NCI-H748 (cell line): ENCODE data around the gene SLC4A8.
A peak's percentile ranks its signal among the peaks of the same experiment; 100 is the strongest.
"Not testable (repeated sequence)": the region's sequence is repeated elsewhere in the genome, so short reads cannot be mapped to it uniquely, and the experiment has no call there.

ENCODE experiments used
- DNase-seq: peaks from one replicate; lab custom pipeline; 2025; ENCODE audit not compliant: unreplicated experiment; lab: John Stamatoyannopoulos, UW

SLC4A8 gene

DNA sequence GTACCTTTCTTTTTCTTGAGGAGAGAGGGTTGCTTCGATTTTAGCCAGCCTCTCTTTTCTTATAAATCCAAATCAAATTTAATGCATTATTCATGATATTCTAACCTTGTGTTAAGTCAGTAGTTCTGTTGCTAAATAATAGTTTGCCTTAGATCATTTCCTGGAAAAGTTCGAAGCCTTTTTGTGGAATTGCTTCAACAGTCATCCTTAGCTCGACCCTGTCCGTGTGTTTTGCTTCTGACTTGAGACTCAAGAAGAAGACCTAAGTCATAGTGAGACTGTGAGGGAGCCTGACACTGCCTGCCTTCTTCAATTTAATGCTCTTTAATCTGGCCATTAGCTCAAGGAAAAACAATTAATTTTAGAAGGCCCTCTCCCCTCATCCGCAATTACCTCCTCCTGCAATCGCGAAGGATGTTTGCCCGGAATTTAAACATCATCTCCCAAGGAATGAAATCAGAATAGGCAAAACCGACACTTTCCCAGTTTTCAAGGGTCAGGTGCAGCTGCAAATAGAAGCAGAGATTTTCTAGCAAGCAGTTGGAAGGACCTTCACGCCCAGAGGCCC, 453 bp upstream of the SLC4A8 start:
- no peak for DNase-seq

GRCh38 chr12:51428256-51428655, 3.6 kb downstream of the SLC4A8 start:
- no peak for DNase-seq

DNA sequence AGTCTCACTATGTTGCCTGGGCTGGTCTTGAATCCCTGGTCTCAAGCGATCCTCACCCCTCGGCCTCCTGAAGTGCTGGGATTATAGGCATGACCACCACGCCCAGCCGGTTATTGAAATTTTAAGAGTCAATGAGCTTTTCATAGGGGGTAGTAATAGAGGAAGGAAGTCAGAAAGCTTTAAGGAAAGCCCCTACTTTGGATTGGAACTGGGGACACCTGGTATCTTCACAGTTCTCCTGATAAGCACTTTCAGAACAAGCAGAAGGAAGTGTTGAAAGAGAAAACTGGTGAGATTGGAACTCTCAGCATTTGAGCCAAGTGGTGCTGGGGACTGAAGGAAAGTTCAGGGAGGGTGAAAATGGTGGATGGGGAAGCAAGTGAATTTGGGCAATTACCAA, 5.1 kb downstream of the SLC4A8 start:
- DNase-seq, result no peak

DNA sequence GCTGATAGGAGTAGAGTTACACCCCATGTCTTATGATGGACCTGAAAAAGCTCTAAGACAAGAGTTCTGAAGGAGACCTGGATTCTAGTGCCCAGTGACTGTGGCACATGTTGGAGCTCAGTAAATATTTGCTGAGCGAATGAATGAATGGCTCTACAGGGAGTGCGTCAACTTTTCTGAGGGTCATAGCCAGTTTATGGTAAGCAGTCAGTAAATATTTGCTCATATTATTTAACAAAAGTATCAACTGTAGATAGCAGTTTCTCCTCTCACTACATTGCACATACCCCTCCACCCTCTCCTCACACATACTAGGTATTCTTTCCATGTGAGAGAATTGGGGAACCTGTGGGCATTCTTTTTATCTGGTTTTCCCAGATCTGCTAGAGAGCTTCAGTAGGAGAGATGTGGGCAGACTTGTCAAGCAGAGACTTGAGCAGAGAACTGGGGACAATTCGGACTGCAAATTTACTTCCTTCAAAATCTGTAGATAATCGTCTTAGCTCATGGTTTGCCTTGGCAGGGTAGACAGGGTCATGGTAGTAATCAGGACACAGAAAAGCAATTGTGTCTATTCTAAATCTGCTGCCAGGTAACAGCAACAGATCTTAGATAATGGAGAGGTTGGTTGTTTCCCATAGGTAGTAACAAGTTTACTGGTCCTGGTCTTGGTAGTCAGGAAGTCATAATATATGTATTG, 5.7 kb downstream of the SLC4A8 start:
- DNase-seq, result peak; percentile 92

DNA sequence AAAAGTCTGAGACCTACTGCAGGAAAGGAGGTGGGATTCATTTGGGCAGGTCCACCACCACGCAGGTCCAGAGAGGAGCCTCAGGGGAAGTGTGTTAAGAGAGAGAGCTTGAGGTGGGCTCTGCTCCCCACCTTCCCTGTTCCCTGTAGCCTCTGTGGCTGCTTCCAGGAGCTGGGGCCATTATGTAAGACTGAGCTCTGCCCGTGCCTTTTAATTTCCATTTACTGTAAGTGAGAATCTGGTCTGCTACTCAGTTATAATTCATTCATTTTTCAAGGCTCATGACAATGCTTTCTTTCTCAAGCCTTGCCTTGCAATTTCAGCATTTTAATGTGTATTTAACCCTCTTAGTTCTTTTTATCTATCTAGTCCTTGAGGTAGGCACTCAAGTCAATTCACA, 8.3 kb downstream of the SLC4A8 start:
- no peak for DNase-seq

DNA sequence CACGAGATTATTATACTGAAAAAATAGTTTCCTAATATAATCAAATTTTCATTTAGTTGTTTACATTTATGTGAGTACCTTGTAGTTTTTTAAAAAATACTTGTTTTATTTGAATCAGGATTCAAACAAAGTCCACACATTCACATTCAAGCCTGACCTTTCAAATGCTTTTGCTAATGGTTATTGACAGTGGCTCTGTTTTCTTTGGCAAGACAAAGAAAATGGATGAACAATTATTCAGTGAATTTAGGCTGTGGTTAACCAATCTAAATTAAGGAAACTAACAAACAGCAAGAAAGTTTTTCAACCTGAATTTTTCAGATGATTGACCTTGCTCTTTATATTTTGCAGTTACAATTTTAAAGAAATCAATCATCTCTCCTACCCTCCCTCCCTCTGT, 9.7 kb downstream of the SLC4A8 start:
- peak; percentile 30 for DNase-seq

DNA sequence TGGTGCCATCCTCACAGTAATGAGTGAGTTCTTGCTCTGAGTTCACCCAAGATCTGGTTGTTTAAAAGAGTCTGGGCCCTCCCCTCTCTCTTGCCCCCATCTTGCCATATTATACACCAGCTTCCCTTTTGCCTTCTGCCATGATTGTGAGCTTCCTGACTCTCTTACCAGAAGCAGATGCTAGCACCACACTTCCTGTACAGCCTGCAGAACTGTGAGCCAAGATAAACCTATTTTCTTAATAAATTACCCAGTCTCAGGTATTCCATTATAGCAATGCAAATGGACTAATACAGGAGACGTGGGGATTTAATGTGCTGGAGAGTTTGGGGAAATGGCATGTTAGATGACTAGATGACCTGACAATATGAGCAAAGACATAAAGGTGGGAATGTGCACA, 12.8 kb downstream of the SLC4A8 start:
- no peak for DNase-seq

GRCh38 chr12:51439330-51439729, 14.7 kb downstream of the SLC4A8 start:
- DNase-seq, result no peak

DNA sequence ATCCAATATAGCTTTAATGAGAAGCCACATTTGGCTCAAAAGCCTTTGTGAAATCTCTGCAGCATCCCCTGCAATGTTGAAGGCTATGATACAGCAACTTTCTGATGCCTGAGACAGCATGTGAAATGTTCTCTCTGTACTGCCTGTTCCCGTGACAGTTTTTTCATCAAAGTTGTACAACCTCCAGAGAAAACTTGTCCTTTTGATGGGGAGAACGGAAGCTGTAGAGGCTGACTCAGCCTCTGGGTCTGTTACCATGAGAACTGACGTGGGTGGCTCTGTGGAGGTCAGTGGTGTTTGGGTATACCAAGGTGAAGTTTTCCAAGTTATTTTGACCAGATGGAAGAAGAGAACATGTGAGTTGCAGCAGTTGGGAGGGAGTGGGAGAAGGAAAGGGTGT, 17.0 kb downstream of the SLC4A8 start:
- no peak for DNase-seq

- no peak for DNase-seq
Observed at GRCh38 chr12:51442324-51442723, 17.7 kb downstream of the SLC4A8 start.

- DNase-seq, result no peak
Observed at GRCh38 chr12:51443573-51443972, 18.9 kb downstream of the SLC4A8 start.

DNA sequence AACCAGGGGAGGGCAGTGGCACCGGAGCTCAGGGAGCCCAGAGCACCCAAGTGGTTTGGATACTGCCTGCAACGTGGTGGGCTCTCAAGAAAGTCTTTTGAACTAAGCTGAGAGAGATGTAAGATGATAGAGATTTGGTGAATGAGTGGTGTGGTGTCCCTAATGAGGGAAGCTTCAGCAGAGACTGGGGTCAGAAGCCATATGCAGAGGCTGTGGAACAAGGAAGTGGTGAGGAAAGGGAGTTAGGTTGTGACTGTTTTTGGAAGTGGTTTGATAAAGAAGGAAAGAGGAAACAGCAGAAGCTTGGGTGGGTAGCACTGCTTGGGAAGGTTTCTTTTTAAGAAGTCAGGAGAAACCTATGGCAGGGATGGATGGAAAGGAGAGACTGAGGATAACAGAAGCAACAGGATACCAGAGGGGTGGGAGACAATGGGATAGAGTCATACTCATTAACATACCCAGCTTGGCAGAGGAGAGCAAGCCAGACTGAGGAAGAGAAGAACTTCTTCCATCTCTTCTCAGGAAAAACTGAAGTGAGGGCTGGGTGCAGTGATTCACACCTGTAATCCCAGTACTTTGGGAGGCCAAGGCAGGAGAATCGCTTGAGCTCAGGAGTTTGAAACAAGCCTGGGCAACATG, 24.1 kb downstream of the SLC4A8 start:
- DNase-seq, result no peak

- no peak for DNase-seq
Observed at GRCh38 chr12:51449580-51450246, 25.1 kb downstream of the SLC4A8 start.

DNA sequence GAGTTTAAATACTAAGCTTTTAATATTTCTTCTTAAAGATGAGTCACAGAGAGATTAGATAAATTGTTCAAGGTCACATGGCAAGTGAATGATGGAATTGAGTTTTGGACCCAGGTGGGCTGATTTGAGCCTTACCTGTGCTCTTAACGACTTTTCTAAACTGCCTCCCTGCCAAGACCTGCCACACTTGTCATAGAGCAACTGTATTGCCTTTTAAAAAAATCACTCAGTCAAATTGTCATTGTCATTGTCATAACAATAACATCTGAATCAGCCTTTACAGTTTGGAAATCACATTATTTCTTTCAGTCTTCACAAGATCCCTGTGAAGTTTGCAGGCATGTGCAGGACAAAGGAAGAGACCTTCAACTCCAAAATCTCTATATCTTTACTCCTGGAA, 25.7 kb downstream of the SLC4A8 start:
- no peak for DNase-seq

GRCh38 chr12:51450806-51451205, 26.2 kb downstream of the SLC4A8 start:
- no peak for DNase-seq

DNA sequence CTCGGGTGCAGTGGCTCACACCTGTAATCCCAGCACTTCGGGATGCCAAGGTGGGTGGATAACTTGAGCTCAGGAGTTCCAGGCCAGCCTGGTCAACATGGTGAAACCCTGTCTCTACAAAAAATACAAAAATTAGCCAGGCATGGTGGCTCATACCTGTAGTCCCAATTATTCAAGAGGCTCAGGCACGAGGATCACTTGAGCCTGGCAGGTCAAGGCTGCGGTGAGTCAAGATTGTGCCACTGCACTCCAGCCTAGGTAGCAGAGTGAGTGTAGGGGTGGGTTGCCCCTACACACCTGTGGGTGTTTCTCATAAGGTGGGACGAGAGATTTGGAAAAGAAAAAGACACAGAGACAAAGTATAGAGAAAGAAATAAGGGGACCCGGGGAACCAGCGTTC, 29.4 kb downstream of the SLC4A8 start:
- DNase-seq, result not testable (repeated sequence)

GRCh38 chr12:51455050-51455449, 30.4 kb downstream of the SLC4A8 start:
- DNase-seq, result not testable (repeated sequence)

DNA sequence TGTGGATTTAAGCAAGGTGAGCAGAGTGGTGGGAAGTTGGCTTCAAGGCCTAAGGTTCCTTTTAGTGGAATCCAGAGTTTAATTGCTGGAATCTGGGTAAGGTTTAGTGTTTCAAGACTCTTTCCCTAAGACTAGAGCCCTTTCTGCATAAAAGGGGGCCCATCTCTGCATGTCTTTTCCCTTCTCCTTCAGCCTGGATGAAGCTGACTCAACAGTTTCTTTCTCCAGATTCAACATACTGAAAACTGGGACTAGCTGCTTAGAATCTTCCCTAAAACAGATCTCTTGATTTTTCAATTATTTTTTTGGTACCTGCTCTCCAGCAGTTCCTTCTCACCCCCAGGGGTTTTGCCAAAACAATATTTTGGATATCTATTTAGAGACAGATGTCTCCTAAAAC, 34.0 kb downstream of the SLC4A8 start:
- DNase-seq, result no peak

DNA sequence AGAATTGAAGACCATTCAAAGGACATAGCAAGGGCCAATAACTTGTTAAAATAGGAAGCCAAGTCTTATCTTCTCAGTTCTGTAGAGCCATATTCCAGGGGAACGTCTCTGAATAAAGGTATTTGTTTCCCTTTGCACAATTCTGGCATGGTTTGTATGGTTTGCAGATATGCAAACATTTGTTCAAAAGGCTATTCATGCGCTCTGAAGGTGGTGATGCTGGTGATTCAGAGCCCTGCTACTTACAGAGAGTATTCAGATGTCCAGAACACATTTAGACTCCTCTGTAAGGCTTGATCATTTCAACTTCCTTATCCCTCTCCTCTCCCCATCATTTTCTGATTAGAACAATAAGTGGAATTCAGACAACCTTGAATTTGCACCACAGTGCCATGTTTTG, 35.9 kb downstream of the SLC4A8 start:
- no peak for DNase-seq

GRCh38 chr12:51465491-51465890, 40.9 kb downstream of the SLC4A8 start:
- DNase-seq, result no peak

- DNase-seq, result no peak
Observed at GRCh38 chr12:51470116-51470515, 45.5 kb downstream of the SLC4A8 start.
